PC-3 (cell line): ENCODE results near the gene SPP2. TPM values are rescaled to one million over a fixed set of nuclear protein-coding genes. Genes with fewer than 3 reads are reported as not detected.
A peak's percentile ranks its signal among the peaks of the same experiment; 100 is the strongest.

Experiments used
- ATAC-seq: fragments of 200-7000 bp; cut with Tn5 transposase; 2 replicates; pipeline ENCODE4 v1.9.1; 2020; ENCODE audit warnings: mild to moderate bottlenecking, moderate library complexity
- Bru-seq: library from RNA; stranded (reverse); fragments of 400-500 nt; gene quantifications from one replicate; lab custom pipeline; 2021; lab: Mats Ljungman, UMichigan
- BruChase-seq, 2 experiments: library from RNA; stranded (reverse); fragments of 400-500 nt; gene quantifications; one replicate each; lab custom pipeline; 2021; lab: Mats Ljungman, UMichigan
- BruUV-seq: library from RNA; stranded (reverse); fragments of 400-500 nt; replicated peaks from 2 replicates; lab custom pipeline; 2021; lab: Mats Ljungman, UMichigan
- CTCF ChIA-PET: fragments of 300-600 bp; sonication (Branson Sonifier 250); formaldehyde crosslinking; loops from one replicate; lab custom pipeline; 2022; ENCODE audit warnings: antibody characterized with exemption; lab: Charles Lee
- POLR2A ChIA-PET: fragments of 300-600 bp; sonication (Branson Sonifier 250); formaldehyde crosslinking; loops from one replicate; lab custom pipeline; 2022; ENCODE audit warnings: antibody characterized with exemption; ENCODE audit not compliant: unreplicated experiment; lab: Charles Lee
- DNase-seq: peaks from one replicate; pipeline ENCODE4 v3.0.0-alpha.2; 2015
- H2AFZ ChIP-seq: fragments of 300-600 bp; sonication (generic); 2 replicates; pipeline ENCODE4 v1.6.0; 2016; ENCODE audit warnings: antibody characterized with exemption, low read length
- H3F3A ChIP-seq: fragments of 300-600 bp; sonication (generic); one replicate; pipeline ENCODE4 v1.6.0; 2017; ENCODE audit warnings: antibody characterized with exemption, low read length, control low read depth, mild to moderate bottlenecking; ENCODE audit not compliant: unreplicated experiment
- H3K27ac ChIP-seq: fragments of 300-600 bp; sonication (generic); 2 replicates; pipeline ENCODE4 v1.5.1; 2016; ENCODE audit warnings: mild to moderate bottlenecking, low read length
- H3K27me3 ChIP-seq: fragments of 300-600 bp; sonication (generic); 2 replicates; pipeline ENCODE4 v1.6.1; 2016; ENCODE audit warnings: low read length, mixed read lengths
- H3K36me3 ChIP-seq: fragments of 300-600 bp; sonication (generic); 2 replicates; pipeline ENCODE4 v1.6.1; 2016; ENCODE audit warnings: low read depth, mixed run types, low read length, mixed read lengths
- H3K4me1 ChIP-seq: fragments of 300-600 bp; sonication (generic); 2 replicates; pipeline ENCODE4 v1.5.1; 2016; ENCODE audit warnings: low read length; ENCODE audit not compliant: insufficient read depth
- H3K4me2 ChIP-seq: fragments of 300-600 bp; sonication (generic); 2 replicates; pipeline ENCODE4 v1.6.0; 2016; ENCODE audit warnings: low read length
- H3K4me3 ChIP-seq: fragments of 300-600 bp; sonication (generic); 2 replicates; pipeline ENCODE4 v1.5.1; 2016; ENCODE audit warnings: mild to moderate bottlenecking, low read length, mixed read lengths
- H3K79me2 ChIP-seq: fragments of 300-600 bp; sonication (generic); 2 replicates; pipeline ENCODE4 v1.6.1; 2017; ENCODE audit warnings: low read length, mixed read lengths
- H3K9ac ChIP-seq: fragments of 300-600 bp; sonication (generic); 2 replicates; pipeline ENCODE4 v1.6.0; 2016; ENCODE audit warnings: mild to moderate bottlenecking, low read length
- H3K9me2 ChIP-seq: fragments of 300-600 bp; sonication (generic); replicated peaks from 2 replicates; pipeline ENCODE4 v1.6.1; 2016; ENCODE audit warnings: mixed run types, low read length, mixed read lengths
- H3K9me3 ChIP-seq: fragments of 300-600 bp; sonication (generic); 2 replicates; pipeline ENCODE4 v1.6.1; 2016; ENCODE audit warnings: low read length, mixed read lengths
- H4K20me1 ChIP-seq: fragments of 300-600 bp; sonication (generic); 2 replicates; pipeline ENCODE4 v1.6.1; 2016; ENCODE audit warnings: low read length, mixed read lengths
- EZH2 ChIP-seq: fragments of 300-600 bp; sonication (generic); IDR thresholded peaks from one replicate; pipeline ENCODE4 v1.6.1; 2017; ENCODE audit warnings: antibody characterized with exemption, mild to moderate bottlenecking, low read length; ENCODE audit not compliant: unreplicated experiment
- EZH2phosphoT487 ChIP-seq: fragments of 300-600 bp; sonication (generic); IDR thresholded peaks from 2 replicates; pipeline ENCODE4 v1.6.1; 2018; ENCODE audit warnings: mild to moderate bottlenecking, antibody characterized with exemption, low read length, borderline replicate concordance
- intact Hi-C: fragments of 100-400 bp; cut with micrococcal nuclease; formaldehyde crosslinking; loops from 2 replicates; pipeline ENCODE4 v1.9.0; 2023
- long read RNA-seq: library from polyadenylated mRNA; unstranded; transcript quantifications from one replicate; pipeline ENCODE4 v2.0.0, GENCODE V29; 2021; ENCODE audit not compliant: unreplicated experiment
- total RNA-seq: library from RNA; depleted of rRNA; stranded (reverse); fragments of >200 nt; gene quantifications from 2 replicates; pipeline ENCODE4 v1.2.3, GENCODE V29; 2014; rRNA removed
- TF ChIP-seq, protein P1 (sequence below): fragments of 300-600 bp; sonication (generic); conservative IDR thresholded peaks from 2 replicates; pipeline ENCODE4 v1.5.1; 2017; ENCODE audit warnings: antibody characterized with exemption, low read depth, mild to moderate bottlenecking, low read length

The SPP2 gene, protein sequence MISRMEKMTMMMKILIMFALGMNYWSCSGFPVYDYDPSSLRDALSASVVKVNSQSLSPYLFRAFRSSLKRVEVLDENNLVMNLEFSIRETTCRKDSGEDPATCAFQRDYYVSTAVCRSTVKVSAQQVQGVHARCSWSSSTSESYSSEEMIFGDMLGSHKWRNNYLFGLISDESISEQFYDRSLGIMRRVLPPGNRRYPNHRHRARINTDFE
- not detected in 2 replicates for total RNA-seq
- Bru-seq, nascent RNA = not detected
- not detected for BruChase-seq, experiment 1, labeled RNA remaining after a 6-hour chase
- BruChase-seq, experiment 2, labeled RNA remaining after a 2-hour chase = percentile 3 among the genes with signal in this experiment
- long read RNA-seq = 0 reads

DNA sequence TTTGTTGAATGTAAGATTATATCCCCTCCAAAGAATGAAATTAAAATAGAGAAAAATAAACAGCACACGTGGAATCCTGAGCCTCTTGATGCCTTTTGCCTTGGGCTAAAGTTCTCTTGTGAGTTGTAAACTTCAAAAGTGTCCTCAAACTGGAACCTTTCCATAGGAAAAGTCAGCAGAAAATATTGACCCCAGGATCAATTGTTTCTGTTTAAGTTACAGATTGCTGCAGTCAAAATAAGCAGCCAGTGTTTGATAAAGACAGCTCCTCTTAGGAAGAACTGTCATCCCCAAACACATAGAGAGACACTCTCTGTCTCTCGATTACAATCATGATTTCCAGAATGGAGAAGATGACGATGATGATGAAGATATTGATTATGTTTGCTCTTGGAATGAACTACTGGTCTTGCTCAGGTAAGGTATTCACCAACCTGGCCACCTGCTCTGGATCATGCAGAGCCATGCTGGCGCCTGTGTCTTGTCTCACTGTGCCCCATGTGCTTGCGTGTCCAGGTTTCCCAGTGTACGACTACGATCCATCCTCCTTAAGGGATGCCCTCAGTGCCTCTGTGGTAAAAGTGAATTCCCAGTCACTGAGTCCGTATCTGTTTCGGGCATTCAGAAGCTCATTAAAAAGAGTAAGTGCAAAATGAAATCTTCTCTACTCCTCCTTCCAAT, at the start of gene SPP2:
SPP2 (plus strand) TSS at position 248 of the 681 bp plus-strand sequence; CDS start at position 333, 85 bp downstream.
- TF ChIP-seq, protein P1, sequence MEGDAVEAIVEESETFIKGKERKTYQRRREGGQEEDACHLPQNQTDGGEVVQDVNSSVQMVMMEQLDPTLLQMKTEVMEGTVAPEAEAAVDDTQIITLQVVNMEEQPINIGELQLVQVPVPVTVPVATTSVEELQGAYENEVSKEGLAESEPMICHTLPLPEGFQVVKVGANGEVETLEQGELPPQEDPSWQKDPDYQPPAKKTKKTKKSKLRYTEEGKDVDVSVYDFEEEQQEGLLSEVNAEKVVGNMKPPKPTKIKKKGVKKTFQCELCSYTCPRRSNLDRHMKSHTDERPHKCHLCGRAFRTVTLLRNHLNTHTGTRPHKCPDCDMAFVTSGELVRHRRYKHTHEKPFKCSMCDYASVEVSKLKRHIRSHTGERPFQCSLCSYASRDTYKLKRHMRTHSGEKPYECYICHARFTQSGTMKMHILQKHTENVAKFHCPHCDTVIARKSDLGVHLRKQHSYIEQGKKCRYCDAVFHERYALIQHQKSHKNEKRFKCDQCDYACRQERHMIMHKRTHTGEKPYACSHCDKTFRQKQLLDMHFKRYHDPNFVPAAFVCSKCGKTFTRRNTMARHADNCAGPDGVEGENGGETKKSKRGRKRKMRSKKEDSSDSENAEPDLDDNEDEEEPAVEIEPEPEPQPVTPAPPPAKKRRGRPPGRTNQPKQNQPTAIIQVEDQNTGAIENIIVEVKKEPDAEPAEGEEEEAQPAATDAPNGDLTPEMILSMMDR = no peak
- H3K36me3 ChIP-seq = no peaks in the 10 kb centered on the region
- intact Hi-C loops = no loop called here
- H3K79me2 ChIP-seq = no peaks in the 10 kb centered on the region
- ChIA-PET POLR2A (no interaction called here), CTCF (no interaction called here)
- ATAC-seq (no peak), DNase-seq (no peak)
- no peak within 1 kb of the TSS for H3K4me3 ChIP-seq
- H2AFZ ChIP-seq = no peak within 1 kb of the TSS
- H3K9me2 ChIP-seq = no peaks in the 10 kb centered on the region
- no peak within 1 kb of the TSS for H3K4me2 ChIP-seq
- no peaks in the 10 kb centered on the region for H4K20me1 ChIP-seq
- H3K9me3 ChIP-seq = no peaks in the 10 kb centered on the region
- H3K9ac ChIP-seq = no peak within 1 kb of the TSS
- H3K27ac ChIP-seq = no peak within 1 kb of the TSS
- no peaks in the 10 kb centered on the region for H3K4me1 ChIP-seq
- H3F3A ChIP-seq = no peaks in the 10 kb centered on the region
- H3K27me3 ChIP-seq = no peaks in the 10 kb centered on the region
- BruUV-seq = no TSS peak

- Histone ChIP-seq H3K36me3 (no peaks in the 10 kb centered on the region), H3F3A (no peaks in the 10 kb centered on the region), H2AFZ (no peak overlapping the region), H3K4me2 (no peak overlapping the region), H3K9ac (no peak overlapping the region), H3K4me1 (peaks cover 13% of the 10 kb centered on the region), H3K4me3 (no peak overlapping the region), H3K9me3 (no peaks in the 10 kb centered on the region), H3K9me2 (no peaks in the 10 kb centered on the region), H4K20me1 (no peaks in the 10 kb centered on the region), H3K27ac (no peak overlapping the region), H3K79me2 (no peaks in the 10 kb centered on the region), H3K27me3 (no peaks in the 10 kb centered on the region)
- intact Hi-C loops = no loop called here
- DNase-seq (no peak), ATAC-seq (no peak)
- CTCF ChIA-PET = no interaction called here
- TF ChIP-seq EZH2 (no peak), EZH2phosphoT487 (no peak)
- TF ChIP-seq, protein P1 = no peak
- POLR2A ChIA-PET = no interaction called here
- no TSS peak for BruUV-seq
Observed at GRCh38 chr2:234001380-234002160, 48.9 kb upstream of the SPP2 start.
